H1 (cell line): ENCODE data around the gene CHD2. TPM values are rescaled to one million over a fixed set of nuclear protein-coding genes. Genes with fewer than 3 reads are reported as not detected.
A peak's percentile ranks its signal among the peaks of the same experiment; 100 is the strongest.

Experiments
- CTCF ChIA-PET: fragments of 300-600 bp; sonication (Branson Sonifier 250); formaldehyde crosslinking; loops from one replicate; lab custom pipeline; 2021; ENCODE audit not compliant: partially characterized antibody; lab: Charles Lee
- POLR2A ChIA-PET: fragments of 300-600 bp; sonication (Branson Sonifier 250); formaldehyde crosslinking; loops from one replicate; lab custom pipeline; 2021; ENCODE audit warnings: inconsistent platforms; ENCODE audit not compliant: partially characterized antibody; lab: Charles Lee
- DNase-seq, 2 experiments: peaks; one replicate each; pipeline versions ENCODE4 v3.0.0 to v3.0.0-alpha.2; 2010 to 2022; ENCODE audit warnings: low spot score in 2 of 2, low read depth in 1 of 2, mixed read lengths in 1 of 2
- FAIRE-seq: peaks from 2 replicates; lab custom pipeline; 2011; peaks lifted over from hg19 to GRCh38; lab: Jason Lieb, UNC
- H2AFZ ChIP-seq: 2 replicates; pipeline ENCODE4 v1.8.1; 2012; ENCODE audit warnings: low read length, inconsistent platforms
- H2AK5ac ChIP-seq: 2 replicates; pipeline ENCODE4 v1.6.1; 2013; ENCODE audit warnings: low read depth, low read length
- H2BK120ac ChIP-seq: replicated peaks from 2 replicates; pipeline ENCODE3; 2013; ENCODE audit warnings: low read depth, low read length, inconsistent platforms
- H2BK12ac ChIP-seq: 2 replicates; pipeline ENCODE4 v1.6.1; 2013; ENCODE audit warnings: low read depth, low read length
- H2BK15ac ChIP-seq: 2 replicates; pipeline ENCODE4 v1.6.1; 2013; ENCODE audit warnings: low read length
- H2BK20ac ChIP-seq: 2 replicates; pipeline ENCODE4 v1.6.1; 2013; ENCODE audit warnings: low read length
- H2BK5ac ChIP-seq: 2 replicates; pipeline ENCODE4 v1.6.1; 2013; ENCODE audit warnings: low read depth, low read length
- H3K14ac ChIP-seq: 2 replicates; pipeline ENCODE4 v1.6.1; 2013; ENCODE audit warnings: inconsistent platforms; ENCODE audit not compliant: insufficient read length
- H3K18ac ChIP-seq: 2 replicates; pipeline ENCODE4 v1.6.1; 2013; ENCODE audit warnings: low read length; ENCODE audit errors: extremely low read depth
- H3K23ac ChIP-seq: 2 replicates; pipeline ENCODE4 v1.6.1; 2013; ENCODE audit warnings: inconsistent platforms; ENCODE audit not compliant: insufficient read length
- H3K23me2 ChIP-seq: 2 replicates; pipeline ENCODE4 v1.6.1; 2013; ENCODE audit warnings: low read depth, low read length
- H3K27ac ChIP-seq: 2 replicates; pipeline ENCODE4 v1.6.1; 2011; ENCODE audit warnings: low read depth, low read length, inconsistent platforms
- H3K27me3 ChIP-seq, 4 experiments: replicated peaks in 1 of 4; 1 replicate in 1 of 4; 2 replicates in 3 of 4; pipeline versions ENCODE4 v1.6.1 to v1.8.1; 2011 to 2013; ENCODE audit warnings: low read length in 3 of 4, mild to moderate bottlenecking in 3 of 4, inconsistent platforms in 2 of 4, mixed read lengths in 2 of 4, moderate library complexity in 1 of 4; ENCODE audit not compliant: control insufficient read depth in 3 of 4, insufficient read depth in 3 of 4; ENCODE audit errors: extremely low read depth in 1 of 4
- H3K36me3 ChIP-seq, 4 experiments: 2 replicates each; pipeline versions ENCODE4 v1.6.1 to v1.8.1; 2011 to 2013; ENCODE audit warnings: mild to moderate bottlenecking in 4 of 4, low read length in 3 of 4, moderate library complexity in 2 of 4, control low read depth in 1 of 4, inconsistent platforms in 1 of 4; ENCODE audit not compliant: insufficient read depth in 4 of 4, control insufficient read depth in 2 of 4
- H3K4ac ChIP-seq: replicated peaks from 2 replicates; pipeline ENCODE3; 2013; ENCODE audit warnings: low read length, low read depth, mixed read lengths, inconsistent platforms; ENCODE audit not compliant: insufficient read length
- H3K4me1 ChIP-seq, 4 experiments: replicated peaks in 1 of 4; 1 replicate in 1 of 4; 2 replicates in 3 of 4; pipeline versions ENCODE4 v1.6.1 to v1.8.1; 2011 to 2013; ENCODE audit warnings: low read length in 3 of 4, inconsistent platforms in 2 of 4, mixed read lengths in 1 of 4; ENCODE audit not compliant: insufficient read depth in 4 of 4, control insufficient read depth in 3 of 4
- H3K4me2 ChIP-seq, 2 experiments: 2 replicates each; pipeline versions ENCODE4 v1.6.1 to v1.8.1; 2011 to 2013; ENCODE audit warnings: low read depth in 2 of 2, low read length in 2 of 2, control low read depth in 1 of 2, inconsistent platforms in 1 of 2, mild to moderate bottlenecking in 1 of 2; ENCODE audit not compliant: insufficient read depth in 1 of 2
- H3K4me3 ChIP-seq, 4 experiments: fragments of 200-600, 300-600 bp in 1 of 4; sonication (generic), shearing (Covaris generic), sonication (Bioruptor Twin) in 1 of 4; 2 replicates each; pipeline versions ENCODE4 v1.5.1 to v1.8.1; 2011 to 2016; ENCODE audit warnings: low read length in 4 of 4, low read depth in 3 of 4, control low read depth in 2 of 4, inconsistent platforms in 2 of 4, mild to moderate bottlenecking in 2 of 4, mixed read lengths in 1 of 4, moderate library complexity in 1 of 4; ENCODE audit not compliant: insufficient read depth in 2 of 4; ENCODE audit errors: extremely low read depth in 1 of 4
- H3K56ac ChIP-seq: replicated peaks from 2 replicates; pipeline ENCODE3; 2013; ENCODE audit warnings: low read depth, mild to moderate bottlenecking, mixed read lengths, low read length, inconsistent platforms; ENCODE audit not compliant: insufficient read length
- H3K79me1 ChIP-seq: 2 replicates; pipeline ENCODE4 v1.6.1; 2013; ENCODE audit warnings: low read depth, low read length, control low read depth
- H3K79me2 ChIP-seq, 2 experiments: 2 replicates each; pipeline versions ENCODE4 v1.6.1 to v1.8.1; 2012 to 2013; ENCODE audit warnings: low read length in 2 of 2, mild to moderate bottlenecking in 2 of 2, inconsistent platforms in 1 of 2; ENCODE audit not compliant: insufficient read depth in 2 of 2, control insufficient read depth in 1 of 2
- H3K9ac ChIP-seq, 4 experiments: replicated peaks in 1 of 4; 1 replicate in 1 of 4; 2 replicates in 3 of 4; pipeline versions ENCODE4 v1.6.1 to v1.8.1; 2011 to 2013; ENCODE audit warnings: low read depth in 3 of 4, low read length in 3 of 4, control low read depth in 2 of 4, mild to moderate bottlenecking in 2 of 4, moderate library complexity in 2 of 4, inconsistent platforms in 1 of 4; ENCODE audit errors: extremely low read depth in 1 of 4
- H3K9me3 ChIP-seq, 2 experiments: 2 replicates each; pipeline versions ENCODE4 v1.6.1 to v1.8.1; 2012 to 2013; ENCODE audit warnings: mild to moderate bottlenecking in 2 of 2, moderate library complexity in 2 of 2, control low read depth in 1 of 2, inconsistent platforms in 1 of 2, low read depth in 1 of 2, low read length in 1 of 2, mixed read lengths in 1 of 2; ENCODE audit not compliant: insufficient read depth in 2 of 2
- H4K20me1 ChIP-seq, 2 experiments: replicated peaks in 1 of 2; 2 replicates each; pipeline versions ENCODE3 to v1.8.1; 2011 to 2013; ENCODE audit warnings: inconsistent platforms in 2 of 2, low read length in 2 of 2, mild to moderate bottlenecking in 1 of 2; ENCODE audit not compliant: insufficient read depth in 2 of 2, control insufficient read depth in 1 of 2
- H4K5ac ChIP-seq: 2 replicates; pipeline ENCODE4 v1.6.1; 2013; ENCODE audit warnings: low read length, low read depth, mixed read lengths, inconsistent platforms; ENCODE audit not compliant: insufficient read length
- H4K8ac ChIP-seq: 2 replicates; pipeline ENCODE4 v1.8.0; 2013; ENCODE audit warnings: mild to moderate bottlenecking, moderate library complexity, low read length, inconsistent platforms; ENCODE audit not compliant: insufficient read depth; ENCODE audit errors: extremely low read depth
- H4K91ac ChIP-seq: replicated peaks from 2 replicates; pipeline ENCODE3; 2013; ENCODE audit warnings: low read length, mixed read lengths, inconsistent platforms; ENCODE audit not compliant: insufficient read length
- BCL11A ChIP-seq, 2 experiments: IDR thresholded peaks; one replicate each; pipeline ENCODE4 v1.6.1; 2011; ENCODE audit warnings: low read depth in 2 of 2, low read length in 2 of 2, mild to moderate bottlenecking in 2 of 2
- CBX5 ChIP-seq: fragments of 300-800, 300-1000 bp; sonication (generic); IDR thresholded peaks from 2 replicates; pipeline ENCODE4 v1.7.1; 2016; ENCODE audit warnings: antibody characterized with exemption, low read length, low read depth
- CHD1 ChIP-seq: IDR thresholded peaks from 2 replicates; pipeline ENCODE4 v1.6.1; 2012; ENCODE audit warnings: low read depth, low read length, improper control_type of control experiment
- CTBP2 ChIP-seq: IDR thresholded peaks from 2 replicates; pipeline ENCODE4 v1.7.0; 2011; ENCODE audit warnings: borderline replicate concordance, mild to moderate bottlenecking, moderate library complexity, mixed read lengths, low read length; ENCODE audit not compliant: insufficient read depth, insufficient read length
- KDM1A ChIP-seq: fragments of 200-600, 300-600 bp; sonication (generic); IDR thresholded peaks from 2 replicates; pipeline ENCODE4 v1.7.1; 2016; ENCODE audit warnings: mild to moderate bottlenecking, low read length, borderline replicate concordance
- KDM4A ChIP-seq: IDR thresholded peaks from one replicate; pipeline ENCODE4 v1.7.1; 2012; ENCODE audit warnings: low read depth, mild to moderate bottlenecking, moderate library complexity, low read length, inconsistent platforms; ENCODE audit not compliant: severe bottlenecking
- NANOG ChIP-seq: IDR thresholded peaks from 2 replicates; pipeline ENCODE4 v1.6.1; 2011; ENCODE audit warnings: low read length, low read depth, mild to moderate bottlenecking, inconsistent platforms; ENCODE audit not compliant: insufficient read depth, poor library complexity, severe bottlenecking
- POLR2A ChIP-seq, 2 experiments: IDR thresholded peaks; 1 replicate in 1 of 2; 2 replicates in 1 of 2; pipeline ENCODE4 v1.6.1; 2011; ENCODE audit warnings: low read depth in 2 of 2, low read length in 2 of 2, mild to moderate bottlenecking in 2 of 2; ENCODE audit errors: control extremely low read depth in 1 of 2
- POU5F1 ChIP-seq: IDR thresholded peaks from 2 replicates; pipeline ENCODE4 v1.6.1; 2011; ENCODE audit warnings: low read depth, mild to moderate bottlenecking, low read length, moderate library complexity
- SIX5 ChIP-seq: IDR thresholded peaks from 2 replicates; pipeline ENCODE4 v1.6.1; 2011; ENCODE audit warnings: mild to moderate bottlenecking, low read depth, low read length
- TAF7 ChIP-seq: optimal IDR thresholded peaks from 2 replicates; pipeline ENCODE3; 2011; ENCODE audit warnings: low read depth, mild to moderate bottlenecking, inconsistent platforms, low read length, moderate library complexity, borderline replicate concordance
- ZNF274 ChIP-seq: IDR thresholded peaks from 2 replicates; pipeline ENCODE4 v1.7.0; 2012; ENCODE audit warnings: low read length, borderline replicate concordance; ENCODE audit errors: extremely low read depth
- WGBS, 2 experiments: shearing (Covaris generic) in 1 of 2; methylation state at CpG; one replicate each; pipeline versions ENCODE4 v1.1.6 to v1.1.7; 2013 to 2015; ENCODE audit warnings: low lambda C conversion rate in 2 of 2, mixed read lengths in 2 of 2, inconsistent platforms in 1 of 2, low coverage in 1 of 2, missing lambda C conversion rate in 1 of 2; ENCODE audit not compliant: insufficient replicate concordance in 2 of 2, insufficient coverage in 1 of 2, insufficient read length in 1 of 2; ENCODE audit errors: extremely low coverage in 1 of 2, missing lambda C conversion rate in 1 of 2; 5-methylcytosine and 5-hydroxymethylcytosine counted together
- polyA plus RNA-seq, 7 experiments: library from polyadenylated mRNA; depleted of rRNA in 3 of 7; stranded (reverse) in 5 of 7; unstranded in 2 of 7; fragments of >200 nt in 5 of 7; fragments of 200-250 nt in 2 of 7; gene quantifications; 1 replicate in 5 of 7; 2 replicates in 1 of 7; 4 replicates in 1 of 7; pipeline versions ENCODE4 v1.2.1 to v1.2.3, GENCODE V29; 2011 to 2013; ENCODE audit warnings: missing spikeins in 2 of 7, mixed read lengths in 2 of 7
- total RNA-seq: library from RNA; stranded (reverse); fragmentation: NEBNext Ultra II Directional; extraction: Animal tissue kit (Norgen Biotek cat#: 25700); gene quantifications from 2 replicates; pipeline ENCODE4 v1.2.1, GENCODE V29; 2021

CHD2 gene
- total and polyA plus RNA-seq, 2 of the 8 experiments (the other 6 are each of a cell fraction or from before 2014, with no cell fraction given), result 28.8 to 70.0 TPM

- Histone ChIP-seq H3K9ac (peak overlapping the region in 3 of 4 experiments; percentile 49 to 78 (median 49); a peak in 6 of 7 replicates), H3K27ac (no peak overlapping the region), H2BK20ac (0 out of 2 replicates have a peak overlapping the region, but pooled peaks have one; percentile 7), H2BK15ac (0 out of 2 replicates have a peak overlapping the region, but pooled peaks have one; percentile 31), H3K56ac (no peak overlapping the region), H3K36me3 (peaks cover 0 to 22% (median under 1%) of the 10 kb centered on the region in 4 experiments; a peak in 3 of 8 replicates), H3K27me3 (peaks cover 0 to 8% (median 7%) of the 10 kb centered on the region in 4 experiments; a peak in 5 of 7 replicates), H4K20me1 (peaks cover 33 to 34% of the 10 kb centered on the region in 2 experiments), H3K4ac (no peak overlapping the region), H4K5ac (peak overlapping the region; percentile 59), H3K23me2 (peaks cover 9% of the 10 kb centered on the region; the same call in 1 of the 2 replicates), H2AK5ac (no peak overlapping the region), H3K4me3 (peak overlapping the region; percentile 66 to 94 (median 88)), H2BK120ac (no peak overlapping the region), H2AFZ (no peak overlapping the region), H3K9me3 (no peaks in the 10 kb centered on the region), H3K4me2 (peak overlapping the region; percentile 78 to 79), H2BK5ac (no peak overlapping the region; the same call in 1 of the 2 replicates), H3K18ac (peak overlapping the region; percentile 62), H3K4me1 (peaks cover 8 to 40% (median 26%) of the 10 kb centered on the region in 4 experiments; a peak in 6 of 7 replicates), H2BK12ac (peak overlapping the region; percentile 50; the same call in 1 of the 2 replicates), H3K79me2 (peaks cover 20 to 72% of the 10 kb centered on the region in 2 experiments), H4K8ac (peak overlapping the region; percentile 86; the same call in 1 of the 2 replicates), H3K79me1 (peaks cover 16% of the 10 kb centered on the region), H4K91ac (no peak overlapping the region), H3K23ac (no peak overlapping the region), H3K14ac (no peak overlapping the region)
- no peak for FAIRE-seq
- POLR2A ChIA-PET, result interaction anchor here (0.5 to 7.8 kb wide), 8 partner anchors 10 to 109 kb away, joined by 3 to 62 read pairs (median 4); no protein-coding TSS in a partner anchor
- 3% methylated on average over 22 of the region's 22 CpGs; no CpG with 5 or more reads in 1 of the 2 experiments for WGBS, 2 experiments
- CTCF ChIA-PET, result interaction anchor here (1.0 to 7.4 kb wide), 11 partner anchors 13 to 1049 kb away, joined by 3 to 56 read pairs (median 4); partner anchors contain the start of gene RGMA
- DNase-seq, result no peak
- TF ChIP-seq CTBP2 (no peak), BCL11A (IDR thresholded peaks at IDR 0.05; ENCODE audit: low read depth in 2 of 2, low read length in 2 of 2) (no peak), POLR2A (IDR thresholded peaks at IDR 0.05; ENCODE audit: control extremely low read depth in 1 of 2, low read depth in 2 of 2, low read length in 2 of 2) (peak in 1 of 2 experiments; percentile 51; a peak in 1 of 3 replicates), CHD1 (no peak), KDM4A (no peak), SIX5 (no peak), CBX5 (no peak), TAF7 (peak; percentile 54), POU5F1 (no peak), NANOG (no peak), ZNF274 (no peak), KDM1A (no peak)
Measured at GRCh38 chr15:93071469-93071936, 171.4 kb downstream of the CHD2 start.
